CD4-positive, alpha-beta T cell treated with Interleukin-10 for 1 hour (primary cell): ENCODE results near the gene ZNF469.

Source experiments
- DNase-seq: peaks from one replicate; pipeline ENCODE4 v3.0.0-alpha.2; 2020

ZNF469 gene, protein sequence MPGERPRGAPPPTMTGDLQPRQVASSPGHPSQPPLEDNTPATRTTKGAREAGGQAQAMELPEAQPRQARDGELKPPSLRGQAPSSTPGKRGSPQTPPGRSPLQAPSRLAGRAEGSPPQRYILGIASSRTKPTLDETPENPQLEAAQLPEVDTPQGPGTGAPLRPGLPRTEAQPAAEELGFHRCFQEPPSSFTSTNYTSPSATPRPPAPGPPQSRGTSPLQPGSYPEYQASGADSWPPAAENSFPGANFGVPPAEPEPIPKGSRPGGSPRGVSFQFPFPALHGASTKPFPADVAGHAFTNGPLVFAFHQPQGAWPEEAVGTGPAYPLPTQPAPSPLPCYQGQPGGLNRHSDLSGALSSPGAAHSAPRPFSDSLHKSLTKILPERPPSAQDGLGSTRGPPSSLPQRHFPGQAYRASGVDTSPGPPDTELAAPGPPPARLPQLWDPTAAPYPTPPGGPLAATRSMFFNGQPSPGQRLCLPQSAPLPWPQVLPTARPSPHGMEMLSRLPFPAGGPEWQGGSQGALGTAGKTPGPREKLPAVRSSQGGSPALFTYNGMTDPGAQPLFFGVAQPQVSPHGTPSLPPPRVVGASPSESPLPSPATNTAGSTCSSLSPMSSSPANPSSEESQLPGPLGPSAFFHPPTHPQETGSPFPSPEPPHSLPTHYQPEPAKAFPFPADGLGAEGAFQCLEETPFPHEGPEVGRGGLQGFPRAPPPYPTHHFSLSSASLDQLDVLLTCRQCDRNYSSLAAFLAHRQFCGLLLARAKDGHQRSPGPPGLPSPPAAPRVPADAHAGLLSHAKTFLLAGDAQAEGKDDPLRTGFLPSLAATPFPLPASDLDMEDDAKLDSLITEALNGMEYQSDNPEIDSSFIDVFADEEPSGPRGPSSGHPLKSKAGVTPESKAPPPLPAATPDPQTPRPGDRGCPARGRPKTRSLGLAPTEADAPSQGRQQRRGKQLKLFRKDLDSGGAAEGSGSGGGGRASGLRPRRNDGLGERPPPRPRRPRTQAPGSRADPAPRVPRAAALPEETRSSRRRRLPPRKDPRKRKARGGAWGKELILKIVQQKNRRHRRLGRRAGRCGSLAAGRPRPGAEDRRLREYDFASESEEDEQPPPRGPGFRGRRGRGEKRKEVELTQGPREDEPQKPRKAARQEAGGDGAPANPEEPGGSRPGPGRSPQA (N-terminal part only)

DNA sequence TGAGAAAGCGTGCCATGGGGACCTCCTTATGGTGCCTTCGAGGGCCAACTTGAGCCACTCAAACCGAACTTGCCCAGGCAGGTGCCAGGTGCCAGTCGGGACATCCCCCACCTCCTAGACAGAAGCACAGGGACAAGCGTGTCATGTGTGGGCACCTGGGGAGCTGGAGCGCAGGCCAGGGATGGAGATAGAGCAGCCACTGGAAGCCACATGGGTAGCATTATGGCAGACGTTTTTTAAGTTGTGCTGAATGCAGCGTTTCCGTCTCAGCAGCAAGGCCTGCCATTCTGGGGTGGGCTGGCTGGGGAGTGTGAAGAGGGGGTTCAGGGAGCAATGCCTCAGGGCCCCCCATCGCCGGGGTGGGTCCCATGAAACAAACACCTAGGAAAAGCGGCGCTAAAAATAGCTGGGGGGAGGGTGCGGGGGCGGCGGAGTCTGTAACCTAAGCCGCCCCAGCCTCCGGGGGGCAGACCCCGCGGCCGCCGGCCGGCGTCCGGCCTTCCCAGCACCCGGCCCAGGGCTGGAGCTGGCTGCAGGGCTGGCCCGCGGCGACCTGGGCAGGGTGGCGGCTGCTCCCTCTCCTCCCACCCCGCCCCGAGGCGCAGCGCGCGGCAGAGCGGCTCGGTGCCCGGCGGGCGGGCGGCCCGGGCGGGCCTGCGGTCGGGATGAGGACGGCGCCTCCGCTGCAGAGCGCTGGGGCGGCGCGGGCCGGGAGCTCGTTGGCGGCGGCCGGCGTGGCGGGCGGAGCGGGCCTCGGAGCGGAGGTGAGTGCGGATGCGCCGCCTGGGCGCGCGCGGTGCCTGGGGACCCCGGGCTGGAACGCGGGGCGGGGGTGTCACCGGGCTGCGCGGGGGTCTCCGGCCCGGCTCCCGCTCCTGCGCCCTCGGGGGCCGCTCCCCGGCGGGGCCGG, at the start of gene ZNF469:
Gene ZNF469, plus strand, starts transcription at position 469 of the 910 bp plus-strand sequence. CDS start 44,512 bp downstream, outside the sequence.
- no peak for DNase-seq

DNA sequence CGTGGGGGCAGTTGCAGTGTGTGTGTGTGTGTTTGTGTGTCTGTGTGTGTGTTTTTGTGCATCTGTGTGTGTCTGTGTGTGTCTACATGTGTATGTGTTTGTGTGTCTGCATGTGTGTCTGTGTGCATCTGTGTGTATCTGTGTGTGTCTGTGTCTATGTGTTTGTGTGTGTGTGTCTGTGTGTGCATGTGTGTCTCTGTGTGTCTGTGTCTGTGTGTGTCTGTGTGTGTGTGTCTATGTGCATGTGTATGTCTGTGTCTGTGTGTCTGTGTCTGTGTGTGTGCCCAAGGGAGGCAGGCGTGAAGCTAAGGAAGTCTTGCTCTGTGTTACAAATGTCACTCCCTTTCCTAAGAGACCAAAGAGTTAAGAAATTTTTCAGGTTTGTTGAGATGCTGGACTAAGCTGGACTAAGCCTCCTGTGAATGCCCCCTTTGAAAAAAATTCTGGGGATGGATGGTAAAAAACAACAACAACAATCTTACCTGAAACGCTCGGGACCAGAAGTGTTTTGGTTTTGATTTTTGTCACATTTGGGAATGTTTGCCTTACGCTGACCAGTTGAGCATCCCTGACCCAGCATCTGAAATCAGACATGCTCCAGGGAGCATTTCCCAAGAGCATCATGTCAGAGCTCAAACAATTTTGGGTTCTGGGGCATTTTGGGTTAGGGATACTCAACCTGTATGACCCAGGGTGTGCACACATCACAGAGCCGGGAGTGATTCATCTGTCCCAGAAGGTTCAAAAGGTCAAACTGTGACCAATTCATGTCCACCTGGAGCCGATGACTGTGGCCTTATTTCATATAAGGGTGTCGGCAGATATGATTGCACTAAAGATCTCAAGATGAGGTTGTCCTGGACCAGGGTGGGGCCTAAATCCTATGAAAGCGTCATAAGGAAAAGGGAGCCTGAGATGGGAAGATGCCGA, 48.6 kb upstream of the ZNF469 start:
- no peak for DNase-seq

DNA sequence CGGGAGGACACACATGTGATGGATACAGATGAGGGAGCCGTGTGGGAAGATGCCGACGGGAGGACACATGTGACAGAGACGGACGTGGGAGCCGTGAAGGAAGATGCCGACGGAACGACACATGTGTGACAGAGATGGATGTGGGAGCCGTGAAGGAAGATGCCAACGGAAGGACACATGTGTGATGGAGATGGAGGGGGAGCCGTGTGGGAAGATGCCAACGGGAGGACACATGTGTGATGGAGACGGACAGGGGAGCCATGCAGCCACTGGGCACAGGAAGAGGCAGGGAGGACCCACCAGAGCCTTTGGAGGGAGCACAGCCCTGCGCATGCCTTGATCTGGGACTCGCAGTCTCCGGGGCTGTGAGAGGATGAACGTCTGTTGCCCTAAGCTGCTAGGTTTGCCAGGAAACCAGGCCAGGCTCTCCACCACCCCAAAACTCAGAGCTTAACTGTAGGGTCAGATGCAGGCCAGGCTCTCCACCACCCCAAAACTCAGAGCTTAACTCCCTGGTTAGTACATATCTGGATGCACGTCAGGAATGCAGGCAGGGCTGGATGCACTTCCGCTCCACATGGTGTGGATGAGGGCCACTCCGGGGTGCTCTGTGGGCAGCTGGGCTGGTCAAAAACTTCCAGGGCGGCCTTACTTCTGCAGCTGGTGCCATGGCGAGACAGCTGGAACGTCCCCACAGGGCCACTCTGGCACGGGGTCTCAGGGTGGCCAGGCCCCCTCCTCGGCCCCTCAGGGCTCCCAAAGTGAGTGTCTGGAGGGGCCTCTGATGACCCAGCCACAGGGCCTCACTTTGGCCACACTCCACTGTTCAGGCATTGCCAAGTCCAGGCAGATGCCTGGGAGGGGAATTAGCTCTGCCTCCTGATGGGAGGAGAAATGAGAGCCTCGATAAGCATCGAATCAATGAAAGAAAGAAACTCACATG, 47.7 kb upstream of the ZNF469 start:
- no peak for DNase-seq

DNA sequence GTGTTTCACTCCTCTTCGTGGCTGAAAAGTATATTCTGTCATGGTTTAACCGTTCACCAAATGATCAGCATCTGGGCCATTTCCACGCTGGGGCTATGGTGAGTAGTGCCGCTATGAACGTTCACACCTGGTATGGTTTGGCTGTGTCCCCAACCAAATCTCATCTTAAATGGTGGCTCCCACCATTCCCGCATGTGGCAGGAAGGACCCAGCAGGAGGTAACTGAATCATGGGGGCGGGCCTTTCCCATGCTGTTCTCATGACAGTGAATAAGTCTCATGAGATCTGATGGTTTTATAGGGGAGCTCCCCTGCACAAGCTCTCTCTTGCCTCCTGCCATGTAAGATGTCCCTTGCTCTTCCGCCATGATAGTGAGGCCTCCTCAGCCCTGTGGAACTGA, 45.7 kb upstream of the ZNF469 start:
- no peak for DNase-seq

DNA sequence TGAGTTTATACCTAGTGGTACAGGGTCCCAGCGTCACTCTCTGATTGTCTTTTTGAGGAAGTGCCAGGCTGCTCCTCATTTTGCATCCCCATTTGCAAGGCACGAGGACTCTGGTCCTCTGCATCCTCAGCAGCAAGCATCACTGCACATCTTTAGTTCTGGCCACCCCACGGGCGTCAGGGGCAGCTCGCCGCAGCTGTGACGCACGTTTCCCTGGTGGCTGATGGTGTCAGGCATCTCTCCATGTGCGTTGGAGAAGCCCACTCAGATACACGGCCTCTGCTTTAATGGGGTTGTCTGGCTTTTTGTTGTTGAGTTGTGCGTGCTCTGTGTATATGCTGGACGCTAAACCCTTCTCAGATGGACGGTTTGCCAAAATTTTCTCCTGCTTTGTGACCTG, 45.2 kb upstream of the ZNF469 start:
- DNase-seq = no peak

DNA sequence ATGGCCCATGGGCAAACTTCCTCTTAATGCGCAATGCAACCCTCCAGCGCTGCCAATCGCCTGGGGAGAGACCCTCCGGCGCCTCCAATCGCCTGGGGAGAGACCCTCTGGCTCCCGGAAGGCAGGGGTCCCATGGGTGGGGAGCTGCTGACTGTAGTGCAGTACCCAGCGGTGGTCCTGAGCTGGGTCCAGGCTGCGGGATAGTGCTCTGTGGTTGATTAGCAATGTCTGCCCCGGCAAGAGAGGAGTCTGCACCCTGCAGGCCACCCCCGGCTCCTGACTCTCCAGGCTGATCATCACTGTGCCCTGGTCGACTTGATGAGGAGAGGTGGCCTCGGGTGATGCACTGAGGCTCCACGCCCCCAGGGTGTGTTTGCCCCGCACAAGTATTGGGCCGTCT, 44.6 kb upstream of the ZNF469 start:
- no peak for DNase-seq

DNA sequence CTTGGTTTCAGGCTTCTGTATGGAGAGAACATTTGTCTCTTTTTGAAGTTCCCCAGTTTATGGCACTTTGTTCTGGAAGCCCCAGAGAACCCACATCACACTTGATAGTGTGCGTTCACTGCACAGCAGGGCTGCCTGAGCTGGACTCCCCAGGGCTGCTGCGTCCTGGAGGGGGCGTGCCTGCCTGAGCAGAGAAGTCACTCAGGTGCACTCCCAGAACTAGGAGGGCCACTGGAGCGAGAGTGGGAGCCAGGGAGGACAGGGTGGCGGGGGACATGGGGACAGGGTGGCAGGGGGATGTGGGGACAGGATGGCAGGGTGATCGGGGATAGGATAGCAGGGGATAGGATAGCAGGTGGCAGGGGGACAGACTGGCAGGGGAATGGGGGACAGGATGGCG, 43.9 kb upstream of the ZNF469 start:
- DNase-seq = no peak

DNA sequence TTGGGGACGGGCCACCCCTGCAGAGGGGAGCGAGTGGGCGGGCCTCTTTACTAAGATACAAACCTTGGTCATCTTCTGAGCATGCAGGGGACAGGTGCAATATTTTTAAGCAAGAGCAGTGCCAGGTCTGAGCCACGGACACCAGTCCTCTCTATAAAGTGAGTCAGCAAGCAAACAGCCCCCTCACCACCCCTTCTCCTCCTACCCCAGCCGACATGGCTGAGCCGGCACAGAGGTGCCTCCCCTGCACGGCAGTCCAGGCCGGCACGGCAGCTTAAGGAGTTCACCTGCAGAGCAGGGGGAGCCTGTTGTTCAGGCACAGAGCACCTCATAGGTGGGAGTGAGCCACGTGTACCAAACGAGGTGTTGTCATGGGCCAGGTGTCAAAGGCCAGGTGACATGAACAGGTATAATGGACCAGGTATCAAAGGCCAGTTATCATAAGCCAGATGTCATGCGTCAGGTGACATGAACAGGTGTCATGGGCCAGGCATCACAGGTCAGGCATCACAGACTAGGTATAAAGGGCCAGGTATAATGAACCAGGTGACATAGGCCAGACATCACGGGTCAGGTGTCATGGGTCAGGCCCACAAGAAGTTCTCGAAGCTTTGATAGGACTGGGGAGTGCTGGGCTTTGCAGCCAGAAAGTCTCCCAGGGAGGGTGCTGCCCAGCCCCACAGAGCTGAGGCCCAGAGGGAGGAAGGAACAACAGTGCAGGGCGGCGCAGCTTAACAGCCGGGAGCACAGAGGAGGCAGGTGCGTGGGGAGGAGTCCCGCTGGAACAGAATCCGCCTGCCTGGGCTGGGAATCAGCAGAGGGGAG, 42.6 kb upstream of the ZNF469 start:
- no peak for DNase-seq

DNA sequence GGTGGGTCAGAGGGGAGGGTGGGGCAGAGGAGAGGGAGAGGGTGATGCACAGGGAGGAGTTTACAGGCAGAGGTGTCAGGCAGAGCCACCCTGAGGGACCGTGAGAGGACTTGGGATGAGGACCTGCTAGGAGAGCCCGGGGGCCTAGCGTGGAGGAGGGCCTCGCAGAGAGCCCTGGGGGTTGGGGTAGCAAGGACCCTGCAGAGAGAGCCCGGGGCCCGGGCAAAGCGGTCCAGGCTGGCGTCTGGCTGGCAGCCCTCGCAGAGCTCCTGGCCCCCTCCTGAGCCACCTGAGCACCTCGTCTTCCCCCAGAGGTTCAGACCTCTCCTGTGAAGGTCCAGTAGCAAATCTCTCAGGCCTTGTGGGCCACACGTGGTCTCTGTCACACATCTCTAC, 42.0 kb upstream of the ZNF469 start:
- DNase-seq = no peak

DNA sequence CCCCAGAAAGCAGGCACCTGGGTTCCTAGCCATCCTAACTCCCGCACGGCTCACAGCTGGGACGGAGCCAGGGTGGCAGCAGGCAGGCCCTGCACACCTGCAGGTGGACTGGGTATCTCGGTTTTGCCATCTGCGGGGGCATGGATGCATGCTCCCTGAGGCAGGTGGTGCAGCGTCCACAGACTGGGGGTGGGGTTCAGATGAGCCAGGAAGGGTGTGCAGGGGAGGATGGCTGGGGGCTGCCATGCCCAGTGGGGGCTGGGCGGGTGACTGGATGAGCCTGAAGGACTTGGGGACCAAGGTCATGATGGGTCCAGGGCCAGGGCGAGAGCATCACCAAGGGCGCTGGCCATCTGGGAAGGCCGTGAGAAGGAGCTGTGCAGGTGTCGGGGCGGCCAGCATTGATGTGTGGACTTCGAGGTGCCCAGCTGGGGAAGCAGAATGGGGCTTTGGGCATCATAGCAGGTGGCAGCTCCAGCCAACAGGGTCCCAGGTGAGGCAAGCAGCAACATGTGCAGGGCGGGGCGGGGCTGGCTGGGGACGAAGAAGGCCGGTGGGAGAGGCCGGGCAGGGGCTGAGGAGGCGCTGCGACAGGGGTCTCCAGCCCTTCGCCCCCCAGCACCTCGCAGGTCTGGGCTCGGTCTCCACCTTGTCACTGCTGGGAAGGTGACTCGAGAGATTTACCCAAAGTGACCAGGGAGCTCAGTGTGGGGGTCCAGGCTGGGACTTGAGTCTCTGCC, 41.0 kb upstream of the ZNF469 start:
- no peak for DNase-seq

DNA sequence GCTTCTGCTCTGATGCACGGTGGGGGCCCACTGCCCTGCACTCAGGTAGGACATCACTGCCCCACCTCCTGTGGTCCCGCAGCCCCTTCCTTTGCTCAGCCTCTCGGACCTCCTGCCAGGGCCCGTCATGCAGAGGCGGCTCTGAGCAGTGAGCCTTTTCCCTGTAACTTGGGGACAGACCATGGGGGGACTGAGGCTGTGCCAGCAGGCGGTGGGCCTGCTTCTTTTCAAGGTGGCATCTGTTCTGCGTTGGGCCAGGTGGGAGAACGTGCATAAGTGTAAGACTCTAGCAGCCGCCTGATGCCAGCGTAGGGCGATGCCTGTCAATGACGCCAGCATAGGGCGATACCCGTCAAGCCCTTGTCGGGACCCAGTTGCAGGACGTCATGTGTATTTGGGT, 40.3 kb upstream of the ZNF469 start:
- DNase-seq = no peak

DNA sequence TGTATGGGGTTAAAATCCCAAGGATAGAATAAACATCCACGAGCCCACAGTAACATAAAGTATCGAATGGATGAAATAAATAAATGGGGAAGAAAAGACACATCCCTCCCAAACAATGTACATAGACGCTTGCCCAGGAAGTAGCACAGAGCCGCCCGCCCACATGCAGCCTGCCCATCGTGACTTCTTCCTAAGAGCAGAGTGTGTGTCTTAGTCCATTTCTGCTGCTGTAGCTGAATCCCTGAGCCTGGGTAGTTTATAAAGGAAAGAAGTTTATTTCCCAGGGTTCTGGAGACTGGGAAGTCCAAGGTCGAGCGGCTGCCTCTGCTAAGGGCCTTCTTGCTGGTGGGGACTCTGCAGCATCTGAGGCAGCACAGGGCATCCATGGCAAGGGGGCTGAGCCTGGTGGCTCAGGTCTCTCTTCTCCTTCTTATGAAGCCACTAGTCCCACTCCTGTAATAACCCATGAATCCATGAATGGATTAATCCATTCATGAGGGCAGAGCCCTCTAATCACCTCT, 39.4 kb upstream of the ZNF469 start:
- DNase-seq = no peak

DNA sequence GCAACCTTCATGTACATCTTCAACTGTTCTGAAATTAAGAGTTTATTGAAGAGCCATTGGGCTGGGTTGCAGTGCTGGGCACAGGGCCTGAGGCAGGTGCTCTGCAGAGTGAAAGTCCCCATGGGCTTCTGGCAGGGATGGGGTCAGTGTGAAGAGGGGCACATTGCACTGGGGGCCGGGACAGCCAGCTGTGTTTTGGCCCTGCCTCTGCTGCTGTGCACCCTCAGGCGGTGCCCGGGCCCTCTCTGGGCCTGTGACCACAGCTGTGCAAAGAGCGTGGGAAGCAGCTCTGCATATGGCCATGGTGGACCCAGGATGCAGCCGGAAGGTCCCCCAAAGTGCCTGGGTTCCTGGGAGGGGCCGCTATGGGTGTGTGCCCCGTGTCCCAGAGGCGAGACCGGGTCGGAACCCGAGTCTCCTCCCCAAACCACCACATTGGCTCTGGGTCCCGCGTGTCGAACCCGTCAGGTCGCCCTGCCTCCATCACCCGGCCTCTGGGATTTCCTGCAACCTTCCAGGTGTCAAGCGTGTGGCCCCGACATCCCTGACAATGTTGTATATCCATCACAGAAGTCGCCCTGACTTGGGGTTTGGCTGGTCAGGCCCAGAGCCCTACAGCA, 38.2 kb upstream of the ZNF469 start:
- no peak for DNase-seq

DNA sequence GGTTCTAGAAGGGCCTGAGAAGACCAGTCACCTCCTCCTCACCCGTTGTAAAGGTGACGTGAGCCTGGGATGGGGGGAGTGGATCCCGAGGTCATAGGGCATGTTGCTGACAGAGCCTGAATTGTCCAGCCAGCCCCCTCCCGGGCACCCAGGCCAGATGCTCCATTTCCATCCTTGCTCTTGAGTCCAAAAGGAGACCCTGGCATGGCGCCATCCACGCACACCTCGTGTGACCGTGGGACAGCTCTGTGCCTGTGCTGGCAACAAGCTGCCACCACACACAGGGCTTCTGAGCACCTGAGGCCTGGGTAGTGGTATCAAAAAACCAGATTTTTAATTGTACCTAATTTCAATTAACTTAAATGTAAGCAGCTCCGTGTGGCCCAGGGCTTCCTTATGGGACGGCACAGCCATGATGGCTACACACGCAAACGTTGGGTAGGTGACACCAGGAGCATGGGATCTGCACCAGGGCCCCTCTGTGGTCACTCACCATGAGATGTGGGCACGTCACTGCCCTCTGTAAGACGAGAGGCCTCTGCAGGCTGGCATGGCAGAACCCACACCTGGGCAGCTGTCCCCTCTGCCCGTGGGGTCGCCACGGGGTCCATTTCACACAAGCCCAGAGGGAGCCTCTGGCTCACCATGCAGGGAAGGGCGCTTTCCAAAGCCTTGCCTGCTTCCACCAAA, 37.6 kb upstream of the ZNF469 start:
- no peak for DNase-seq

DNA sequence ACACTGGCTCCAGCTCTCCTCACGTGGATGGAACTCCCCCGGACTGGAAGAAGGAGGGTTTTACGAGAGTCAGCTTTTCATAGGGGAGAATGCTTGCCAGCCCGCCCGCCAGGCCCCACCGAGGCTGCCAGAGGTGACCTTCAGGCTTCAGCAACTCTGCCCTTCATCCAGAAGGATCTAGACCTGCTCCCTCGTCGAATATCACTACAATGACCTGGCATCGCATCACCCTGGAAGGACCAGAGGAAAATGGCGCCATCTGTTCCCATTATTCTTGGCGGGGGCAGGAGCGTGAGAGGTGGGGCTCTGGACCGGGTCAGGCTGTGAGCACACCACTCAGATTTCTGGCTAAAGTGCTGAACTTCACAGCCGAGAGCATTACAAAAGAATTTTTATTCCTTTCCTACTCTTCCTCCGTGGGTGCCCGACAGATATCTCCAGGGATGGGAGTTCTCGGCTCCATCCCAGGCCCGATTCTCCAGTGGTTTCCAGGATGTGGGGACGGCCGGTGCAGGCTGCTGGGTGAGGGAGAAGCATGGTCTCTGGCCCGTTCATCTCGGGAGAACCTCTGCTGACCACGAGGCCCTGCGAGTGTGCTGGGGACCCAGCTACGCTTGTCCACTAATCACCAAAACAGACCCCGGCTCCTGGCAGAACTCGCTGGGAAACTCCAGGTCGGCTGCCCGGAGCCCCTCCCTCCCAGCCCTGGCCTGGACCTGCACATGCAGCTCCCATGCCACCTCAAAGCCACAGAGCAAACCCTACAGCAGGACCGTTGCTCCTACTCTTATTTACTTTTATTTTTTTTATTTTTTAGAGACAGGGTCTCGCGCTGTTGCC, 36.8 kb upstream of the ZNF469 start:
- no peak for DNase-seq
